HG03558 (cell line): ENCODE results near the gene CLASP1.
"Not testable (repeated sequence)": the region's sequence is repeated elsewhere in the genome, so short reads cannot be mapped to it uniquely, and the experiment has no call there.

Experiments used
- ATAC-seq: cut with Tn5 transposase; IDR thresholded peaks from one replicate; pipeline ENCODE4 v1.9.1; 2021; ENCODE audit warnings: moderate number of reproducible peaks; ENCODE audit not compliant: unreplicated experiment; ENCODE audit errors: extremely low read depth

The CLASP1 gene

DNA sequence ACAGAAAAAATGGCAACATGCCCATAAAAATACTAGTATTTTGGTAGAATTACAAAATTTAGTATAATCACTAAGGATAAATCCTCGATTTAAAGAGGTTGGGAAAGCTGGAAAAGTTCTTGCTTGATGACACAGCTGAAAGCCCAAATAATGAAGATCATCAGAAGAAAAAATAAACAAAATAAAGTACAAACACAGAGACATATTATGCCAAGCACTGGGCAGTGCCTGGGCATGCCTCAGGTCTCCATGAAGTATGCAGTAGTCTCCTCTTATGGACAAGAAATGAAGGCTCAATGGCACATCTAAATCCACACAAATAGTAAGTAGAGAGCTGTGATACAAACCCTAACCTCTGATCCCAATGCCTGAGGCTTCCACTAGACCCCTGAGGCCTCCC, 60.9 kb downstream of the CLASP1 start:
- ATAC-seq, result no peak

DNA sequence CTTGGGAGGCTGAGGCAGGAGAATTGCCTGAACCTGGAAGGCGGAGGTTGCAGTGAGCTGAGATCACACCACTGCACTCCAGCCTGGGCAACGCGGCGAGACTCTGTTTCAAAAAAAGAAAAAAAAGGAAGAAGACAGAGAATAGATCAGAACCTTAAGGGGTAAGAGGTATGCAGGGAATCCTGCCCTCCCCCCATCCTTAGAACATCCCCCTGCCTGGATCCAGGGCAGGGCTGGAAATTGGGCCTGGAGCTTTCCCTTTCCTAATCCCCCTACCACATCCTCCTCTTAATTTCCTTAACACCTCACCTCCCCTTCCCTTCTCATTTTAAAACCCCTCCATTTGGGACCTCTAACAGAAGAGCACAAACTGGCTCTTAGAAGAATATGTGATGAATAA, 62.1 kb downstream of the CLASP1 start:
- no peak for ATAC-seq

DNA sequence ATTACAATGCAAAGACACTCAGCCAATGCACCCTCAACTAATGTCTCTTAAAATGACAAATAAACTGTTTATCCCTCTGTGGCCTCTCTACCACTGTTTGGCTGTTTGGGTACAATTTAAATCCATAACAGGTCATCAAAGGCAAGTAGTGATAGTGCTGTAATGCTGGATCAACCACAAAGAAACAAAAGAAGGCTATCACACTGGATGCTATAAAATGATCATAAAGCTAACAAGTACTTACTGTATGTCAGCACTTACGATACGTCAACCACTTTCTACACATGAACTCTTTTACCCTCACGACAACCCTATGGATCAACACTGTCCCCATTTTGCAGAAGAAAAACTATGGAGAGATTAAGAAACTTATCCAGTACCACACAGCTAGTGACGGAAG, 64.5 kb downstream of the CLASP1 start:
- ATAC-seq, result no peak

DNA sequence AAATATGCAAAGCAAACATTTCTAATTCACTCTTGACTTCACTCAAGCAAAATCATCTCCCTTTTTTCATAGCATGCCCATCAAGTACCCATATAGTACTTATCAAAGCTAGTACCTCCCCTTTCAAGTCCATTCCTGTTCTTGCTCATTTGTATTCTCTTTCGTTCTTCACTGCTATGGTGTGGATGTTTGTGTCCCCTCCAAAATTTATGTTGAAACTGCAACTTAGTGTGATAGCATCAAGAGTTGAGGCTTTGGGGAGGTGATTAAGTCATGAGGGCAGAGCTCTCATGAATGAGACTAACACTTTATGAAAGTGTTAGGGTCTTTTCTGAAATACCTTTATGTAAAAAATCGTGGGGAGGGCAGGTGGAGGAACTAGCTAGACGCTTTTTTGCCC, 65.7 kb downstream of the CLASP1 start:
- no peak for ATAC-seq

DNA sequence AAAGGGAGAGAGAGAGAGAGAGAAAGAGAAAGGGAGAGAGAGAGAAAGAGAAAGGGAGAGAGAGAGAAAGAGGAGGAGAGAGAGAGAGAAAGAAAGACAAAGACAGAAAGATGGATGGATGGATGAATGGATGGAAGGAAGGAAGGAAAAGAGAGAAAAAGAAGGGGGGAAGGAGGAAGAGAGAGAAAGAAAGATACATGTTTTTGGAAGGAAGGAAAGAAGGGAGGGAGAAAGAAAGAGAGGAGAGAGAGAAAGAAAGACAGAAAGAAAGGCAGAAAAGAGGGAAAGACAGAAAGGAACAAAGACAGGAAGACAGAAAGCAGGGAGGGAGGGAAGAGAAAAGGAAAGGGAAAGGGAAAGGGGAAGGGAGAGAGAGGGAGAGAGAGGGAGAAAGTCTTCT, 67.0 kb downstream of the CLASP1 start:
- ATAC-seq, result no peak

DNA sequence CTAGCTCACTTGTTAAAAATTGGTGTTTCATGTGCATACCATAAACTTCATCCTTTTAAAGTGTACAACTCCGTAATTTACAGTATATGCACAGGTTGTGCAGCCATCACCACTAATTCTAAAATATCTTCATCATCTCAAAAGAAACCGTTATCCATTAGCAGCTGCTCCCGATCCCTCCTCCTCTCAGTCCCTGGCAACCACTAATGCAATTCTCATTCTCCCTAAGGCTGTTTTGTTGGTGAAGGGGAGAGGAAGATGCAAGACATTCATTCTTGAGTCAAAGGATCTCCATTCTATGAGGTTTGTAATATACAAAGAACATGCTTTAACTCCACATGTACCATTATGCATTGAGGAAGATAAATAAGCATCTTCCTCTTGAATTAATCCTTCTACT, 70.0 kb downstream of the CLASP1 start:
- ATAC-seq, result no peak

DNA sequence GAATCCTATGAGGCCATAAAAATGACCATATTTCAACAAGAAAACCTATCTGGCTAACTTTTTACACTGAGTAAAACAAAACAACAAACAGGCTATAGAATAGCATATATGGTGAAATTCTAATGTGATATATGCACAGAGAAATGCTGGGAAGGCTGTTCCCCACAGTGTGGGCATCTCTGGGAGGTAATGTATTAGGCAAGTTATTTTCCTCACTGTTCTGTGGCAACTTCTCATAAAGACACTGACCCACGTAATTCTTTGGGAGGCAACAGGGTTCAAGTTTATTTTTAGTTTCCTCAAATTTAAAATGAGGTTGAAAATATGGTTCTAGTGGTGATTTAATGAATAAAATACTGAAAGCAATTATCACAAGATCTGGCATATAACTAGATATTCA, 71.9 kb downstream of the CLASP1 start:
- ATAC-seq, result no peak

DNA sequence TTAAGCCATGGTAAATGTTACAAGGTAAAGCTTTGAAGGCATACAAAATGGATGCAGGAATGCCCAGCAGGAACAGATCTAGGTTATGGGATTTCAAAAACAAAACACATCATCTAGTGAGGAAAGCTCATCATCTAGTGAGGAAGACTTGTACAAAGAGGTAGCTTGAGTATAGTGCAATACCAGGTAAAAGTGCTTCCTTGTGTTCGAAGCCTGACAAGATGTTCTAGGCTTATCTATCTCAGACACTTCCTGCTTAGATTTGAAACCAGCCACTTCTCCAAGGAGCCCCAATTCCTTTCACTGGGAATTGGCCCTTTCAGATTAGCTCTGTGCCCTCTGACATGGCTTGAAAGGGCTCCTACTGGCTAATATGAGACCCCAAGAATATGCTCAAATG, 73.0 kb downstream of the CLASP1 start:
- ATAC-seq, result no peak

DNA sequence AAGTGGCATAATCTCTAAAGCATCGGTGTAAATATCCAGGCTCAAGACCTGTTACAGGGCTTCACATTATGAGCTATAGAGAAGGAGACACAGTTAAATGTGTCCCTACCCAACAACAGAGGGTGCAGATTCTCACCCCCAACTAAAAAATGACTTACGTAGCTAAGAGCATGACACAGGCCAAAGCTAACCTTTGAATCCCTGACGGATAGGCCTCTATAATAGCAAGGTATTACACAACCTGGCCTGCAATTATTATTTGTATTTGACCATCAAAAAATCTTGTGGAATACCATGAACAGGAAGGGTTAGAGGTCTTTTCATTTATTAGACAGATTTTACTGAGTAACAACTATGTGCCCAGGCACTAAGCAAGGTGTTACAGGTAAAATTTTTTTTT, 73.5 kb downstream of the CLASP1 start:
- ATAC-seq, result no peak

DNA sequence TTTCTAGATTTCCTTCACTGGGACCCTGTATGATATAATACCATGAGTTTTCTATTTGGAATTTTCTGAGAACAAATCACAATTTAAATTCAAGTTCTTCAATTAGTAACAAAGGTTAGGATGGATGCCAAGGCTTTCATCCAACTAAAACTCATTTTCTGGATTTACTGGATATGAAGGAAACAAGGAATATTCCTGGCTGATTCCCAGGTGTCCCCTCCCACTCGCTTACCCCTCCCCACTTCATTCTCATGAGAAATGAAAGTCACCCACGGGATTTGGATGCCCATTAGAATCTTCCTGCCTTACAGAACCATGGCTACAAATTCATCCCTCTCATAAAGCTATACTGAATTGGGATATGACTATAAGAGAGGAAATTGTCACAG, 78.6 kb downstream of the CLASP1 start:
- no peak for ATAC-seq

DNA sequence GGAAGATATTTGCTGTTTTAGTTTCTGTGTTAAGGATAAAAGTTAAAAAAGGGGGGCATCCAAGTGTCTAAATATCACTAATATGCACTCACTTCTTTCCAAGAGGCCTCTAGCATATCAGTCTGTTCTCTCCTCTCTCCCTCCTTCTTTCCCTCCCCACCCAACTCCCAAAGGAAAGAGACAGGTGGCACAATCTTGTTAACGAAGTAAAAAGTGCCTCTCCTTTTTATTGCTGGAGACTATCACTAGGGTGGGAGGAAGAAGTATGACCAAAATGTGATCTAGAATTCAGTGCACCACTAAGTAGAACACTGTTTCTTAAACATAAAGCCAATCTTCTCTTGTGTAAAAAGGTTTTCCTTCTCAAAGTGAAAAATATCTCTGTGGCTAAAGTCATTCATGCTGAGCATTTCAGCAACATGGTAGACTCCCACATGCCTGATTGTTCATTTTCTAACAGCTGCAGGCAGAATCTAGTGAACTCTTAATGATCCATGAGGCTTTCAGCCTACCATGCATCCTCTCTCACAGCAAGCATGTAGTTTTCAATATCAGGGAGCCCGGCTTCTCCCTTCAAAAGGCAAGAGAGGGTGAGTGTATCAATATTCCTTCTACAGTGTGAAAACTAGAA, 79.1 kb downstream of the CLASP1 start:
- ATAC-seq, result no peak

DNA sequence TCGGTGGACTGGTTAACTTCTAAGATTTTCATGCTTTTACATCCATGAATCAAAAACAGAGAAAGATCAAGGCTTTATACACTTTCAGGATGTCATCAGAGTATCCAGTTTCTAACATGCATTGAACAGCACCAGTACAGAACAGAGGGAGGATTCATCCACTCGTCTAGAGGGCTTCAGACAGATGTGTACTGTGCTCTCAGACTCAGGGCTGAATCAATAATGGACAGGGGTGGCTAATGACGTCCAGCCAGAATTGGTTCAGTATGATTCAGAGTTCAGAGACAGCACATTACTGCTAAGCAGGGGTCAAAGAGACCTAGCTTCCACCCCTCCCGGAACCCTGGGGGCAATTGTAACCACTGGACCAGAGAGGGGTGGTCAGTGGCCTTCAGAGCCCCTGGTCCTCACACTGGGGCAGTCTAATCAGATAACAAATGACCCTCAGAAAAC, 81.3 kb downstream of the CLASP1 start:
- ATAC-seq, result no peak

DNA sequence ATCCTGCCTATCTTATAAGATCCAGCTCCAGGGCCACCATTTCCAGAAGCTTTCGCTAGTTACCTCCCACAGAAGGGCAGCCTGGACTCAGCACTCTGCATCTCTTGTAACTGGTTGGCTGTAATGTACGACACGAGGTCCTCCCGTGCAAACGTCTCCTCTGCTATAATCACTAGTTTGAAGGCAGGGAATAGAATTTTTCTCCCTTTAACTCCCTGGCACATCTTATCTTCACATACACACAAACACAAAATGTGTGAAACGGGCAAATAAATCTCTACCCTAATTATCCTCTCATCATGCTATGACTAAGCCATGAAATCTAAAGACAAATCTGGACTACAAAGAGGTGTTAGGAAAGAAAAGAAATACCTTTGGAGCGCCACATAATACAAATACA, 81.8 kb downstream of the CLASP1 start:
- no peak for ATAC-seq

DNA sequence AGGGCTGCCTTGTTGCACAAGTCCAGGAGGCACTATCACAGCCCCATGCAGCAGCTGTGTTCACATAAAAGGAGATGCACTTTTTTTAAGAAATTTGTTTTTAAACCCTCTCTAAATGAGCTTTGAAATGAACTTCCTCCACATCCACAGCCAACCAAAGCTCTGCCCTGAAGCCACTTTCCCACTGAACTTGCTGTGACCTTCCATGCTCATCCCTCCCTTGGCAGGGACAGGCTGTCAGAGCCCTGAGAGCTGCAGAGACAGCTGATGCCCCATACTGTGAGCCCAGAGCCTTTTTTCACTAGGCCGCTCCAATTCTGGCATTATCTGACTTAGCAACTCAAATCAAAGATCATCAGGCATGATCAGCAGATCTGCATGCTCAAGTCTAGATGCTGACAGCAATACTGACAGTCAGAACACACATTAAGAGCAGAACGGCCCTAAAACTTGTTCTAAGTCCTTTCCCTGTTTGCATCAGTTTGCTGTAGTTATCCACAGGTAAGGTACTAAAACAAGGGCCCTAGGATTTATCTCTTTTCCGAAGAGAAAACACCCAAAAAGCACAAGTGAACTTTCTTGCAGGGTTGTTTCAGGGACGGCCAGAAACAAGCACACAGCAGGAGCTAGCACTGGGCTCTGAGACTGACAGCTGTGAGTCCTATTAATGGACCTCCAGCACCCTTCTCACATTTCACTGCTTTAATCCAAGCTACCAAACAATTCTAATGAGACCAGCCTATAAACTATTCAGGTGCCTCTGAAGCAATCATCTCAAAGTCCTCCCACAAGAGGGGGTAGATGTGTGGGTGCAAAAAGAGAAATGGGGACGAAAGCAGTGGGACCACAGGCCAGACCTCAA, 83.6 kb downstream of the CLASP1 start:
- no peak for ATAC-seq

DNA sequence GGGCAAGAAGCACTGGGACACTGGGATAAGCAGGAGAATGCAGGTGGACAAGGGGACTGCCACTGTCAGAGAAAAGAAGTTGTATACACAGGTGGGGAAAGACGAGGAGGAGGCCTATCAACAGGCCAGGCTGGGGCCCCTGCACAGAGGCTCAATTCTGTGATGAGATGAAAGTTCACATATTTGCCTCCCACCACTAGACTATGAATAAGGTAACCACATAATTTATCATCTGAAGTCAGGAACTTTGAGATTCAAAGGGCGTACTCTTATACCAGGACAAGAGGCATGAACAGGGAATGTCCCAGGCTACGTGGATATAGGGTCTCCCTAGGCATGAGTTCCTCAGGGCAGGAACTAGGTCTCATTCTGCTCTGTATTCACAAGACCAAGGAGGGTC, 84.4 kb downstream of the CLASP1 start:
- no peak for ATAC-seq

DNA sequence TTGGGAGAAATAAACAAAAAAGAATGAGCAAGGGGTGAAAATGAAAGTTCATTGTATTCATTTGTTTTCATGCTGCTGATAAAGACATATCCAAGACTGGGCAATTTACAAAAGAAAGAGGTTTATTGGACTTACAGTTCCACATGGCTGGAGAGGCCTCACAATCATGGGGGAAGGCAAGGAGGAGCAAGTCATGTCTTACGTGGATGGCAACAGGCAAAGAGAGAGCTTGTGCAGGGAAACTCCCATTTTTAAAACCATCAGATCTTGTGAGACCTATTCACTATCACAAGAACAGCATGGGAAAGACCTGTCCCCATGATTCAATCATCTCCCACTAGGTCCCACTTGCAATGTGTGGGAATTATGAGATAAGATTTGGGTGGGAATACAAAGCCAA, 85.5 kb downstream of the CLASP1 start:
- not testable (repeated sequence) for ATAC-seq

DNA sequence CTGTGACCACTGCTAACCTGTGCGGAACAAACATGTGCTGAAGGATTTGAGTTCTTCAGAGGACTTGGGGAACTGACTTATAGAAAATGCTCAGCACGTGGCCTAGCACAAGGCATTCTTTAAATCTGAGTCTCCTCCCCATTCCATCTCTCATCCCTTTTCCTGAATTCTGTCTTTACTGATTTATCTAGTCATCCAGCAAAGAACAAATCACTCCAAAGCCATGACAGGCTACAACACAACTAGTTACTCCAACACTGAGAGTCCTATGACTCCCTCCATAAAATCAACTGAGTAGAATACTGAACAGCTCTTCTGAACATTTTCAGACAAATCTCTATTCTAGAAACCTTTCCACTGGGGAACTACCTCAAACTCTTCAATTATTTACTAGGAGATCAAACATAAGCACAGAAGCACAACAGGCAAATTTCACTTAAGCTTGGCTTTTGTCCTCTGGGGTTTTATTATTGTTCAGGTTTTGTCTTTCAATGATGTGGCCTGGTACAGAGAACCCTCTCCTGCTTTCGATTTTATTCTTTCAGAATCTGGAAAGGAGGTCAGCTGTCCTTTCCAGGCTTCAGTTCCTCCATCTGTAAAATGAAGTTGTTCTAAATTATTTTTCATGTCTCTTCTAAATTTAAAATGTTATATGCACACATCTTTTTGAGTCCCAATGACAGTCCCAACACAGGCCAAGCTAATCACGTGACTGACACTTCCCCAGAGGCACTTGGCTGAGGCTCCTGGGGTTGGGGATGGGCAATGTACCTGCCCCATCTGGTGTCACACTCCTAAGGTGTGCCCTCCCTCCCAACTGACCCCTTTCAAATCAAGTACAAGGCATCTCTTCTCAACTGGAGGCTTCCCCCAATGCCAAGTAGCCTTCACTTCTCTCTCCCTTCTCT, 86.7 kb downstream of the CLASP1 start:
- peak; percentile 46 for ATAC-seq

DNA sequence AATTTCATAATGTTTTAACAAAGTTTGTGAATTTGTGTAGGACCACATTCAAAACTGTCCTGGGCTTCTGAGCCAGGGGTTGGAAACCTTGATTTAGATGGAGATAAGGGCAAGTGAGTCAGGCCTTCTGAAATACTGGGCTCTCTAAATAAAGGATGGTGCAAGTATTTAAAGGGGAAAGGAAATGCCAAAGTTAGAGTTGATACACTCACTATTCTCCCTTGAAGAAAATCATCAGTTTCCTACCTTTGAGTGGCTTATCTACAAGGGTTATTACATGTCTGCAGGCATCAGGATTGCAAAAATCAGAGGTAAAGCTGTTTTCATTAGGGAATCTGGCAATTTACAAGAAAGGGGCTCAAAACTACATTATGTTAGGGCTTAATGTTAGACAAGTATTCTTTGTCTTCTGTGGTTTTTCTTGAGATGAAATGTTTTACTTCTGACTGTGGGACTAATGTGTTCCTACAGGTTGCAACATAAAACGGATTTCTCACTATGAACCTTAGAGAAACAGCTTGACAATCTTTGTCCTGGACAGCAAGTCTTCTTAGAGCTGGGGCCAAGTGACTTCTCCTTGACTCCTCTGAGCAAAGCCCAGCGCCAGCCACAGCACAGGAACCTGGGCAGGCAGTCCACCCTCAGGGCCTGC, 87.5 kb downstream of the CLASP1 start:
- no peak for ATAC-seq

DNA sequence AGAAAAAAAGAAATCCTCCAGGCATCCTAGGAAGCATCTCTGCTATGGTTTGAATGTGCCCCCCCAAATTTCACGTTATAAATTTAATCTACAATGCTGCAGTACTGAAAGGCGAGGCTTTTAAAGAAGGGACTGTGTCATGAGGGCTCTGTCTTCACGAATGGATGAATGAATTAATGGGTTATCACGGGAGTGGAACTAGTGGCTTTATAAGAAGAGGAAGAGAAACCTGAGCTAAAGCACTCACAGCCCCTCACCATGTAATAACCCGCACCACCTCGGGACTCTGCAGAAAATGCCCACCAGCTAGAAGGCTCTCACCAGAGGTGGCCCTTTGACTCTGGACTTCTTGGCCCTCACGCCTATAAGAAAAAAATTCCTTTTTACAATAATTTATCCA, 90.9 kb downstream of the CLASP1 start:
- ATAC-seq, result no peak

DNA sequence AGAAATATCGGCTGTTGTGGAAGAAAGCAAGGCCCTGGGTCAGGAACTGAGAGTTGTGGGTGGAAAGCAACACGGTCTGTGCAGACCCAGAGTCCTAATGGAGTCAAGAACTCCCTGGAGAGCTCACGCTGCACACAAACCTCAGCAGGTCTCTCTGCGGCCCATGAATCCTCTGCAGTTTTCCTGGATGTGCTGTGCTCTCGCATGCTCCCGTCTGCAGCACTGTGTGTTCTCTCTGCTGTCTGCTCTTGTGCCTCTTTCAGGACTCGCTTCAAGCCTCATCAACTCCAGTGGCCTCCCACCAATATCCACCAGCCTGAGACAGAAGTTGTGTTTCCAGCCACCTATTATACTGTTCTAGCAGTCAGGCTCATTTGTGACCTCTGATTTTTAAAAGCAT, 94.3 kb downstream of the CLASP1 start:
- no peak for ATAC-seq
